Activated CD4-positive, alpha-beta memory T cell treated with anti-CD3 and anti-CD28 coated beads, Interleukin-2, amount 10 ng/mL, durations not matched to agents 7 days and 5 days (primary cell): ENCODE measurements around the gene SLC35D1. TPM values are rescaled to one million over a fixed set of nuclear protein-coding genes. Genes with fewer than 3 reads are reported as not detected.
"Not testable (repeated sequence)": the region's sequence is repeated elsewhere in the genome, so short reads cannot be mapped to it uniquely, and the experiment has no call there.

Source experiments
- CTCF ChIA-PET: fragments of 350-600 bp; sonication (Branson Sonifier 250); formaldehyde crosslinking; loops from one replicate; lab custom pipeline; 2021; ENCODE audit warnings: antibody characterized with exemption, inconsistent platforms; lab: Charles Lee
- POLR2A ChIA-PET: fragments of 350-600 bp; sonication (Branson Sonifier 250); formaldehyde crosslinking; loops from one replicate; lab custom pipeline; 2021; ENCODE audit warnings: antibody characterized with exemption; lab: Charles Lee
- DNase-seq: peaks from one replicate; pipeline ENCODE4 v3.0.0-alpha.2; 2020
- H3K27ac Mint-ChIP-seq: one replicate; pipeline ENCODE4 v1.8.0; 2021; ENCODE audit warnings: mild to moderate bottlenecking, mixed read lengths
- H3K27me3 Mint-ChIP-seq: one replicate; pipeline ENCODE4 v1.8.0; 2021; ENCODE audit warnings: mixed read lengths
- H3K36me3 Mint-ChIP-seq: one replicate; pipeline ENCODE4 v1.8.0; 2021; ENCODE audit warnings: low read depth, mixed read lengths
- H3K4me1 Mint-ChIP-seq: one replicate; pipeline ENCODE4 v1.8.0; 2021; ENCODE audit warnings: mixed read lengths
- H3K4me3 Mint-ChIP-seq: one replicate; pipeline ENCODE4 v1.8.0; 2021; ENCODE audit warnings: mild to moderate bottlenecking, mixed read lengths
- H3K9me3 Mint-ChIP-seq: one replicate; pipeline ENCODE4 v1.8.0; 2021; ENCODE audit warnings: mixed read lengths
- total RNA-seq, 2 experiments: library from RNA; stranded (reverse); gene quantifications; one replicate each; pipeline ENCODE4 v1.2.3, GENCODE V29; 2021

The SLC35D1 gene
- total RNA-seq, 2 experiments from 2014 or later, result 14.2 to 15.7 TPM

GRCh38 chr1:67001682-67002425 is 52.1 kb downstream of the SLC35D1 start:
- no peak overlapping the region for H3K4me3 Mint-ChIP-seq
- H3K4me1 Mint-ChIP-seq, result peaks cover 14% of the 10 kb centered on the region
- ChIA-PET CTCF (interaction anchor here (1.0 to 3.0 kb wide), 2 partner anchors 147 to 238 kb away, joined by 4 to 11 read pairs; no protein-coding TSS in a partner anchor), POLR2A (interaction anchor here (1.0 kb wide), 1 partner anchor 77 kb away, joined by 3 read pairs; the partner anchor contains the start of genes DNAI4 and MIER1)
- DNase-seq, result no peak
- H3K27me3 Mint-ChIP-seq, result no peaks in the 10 kb centered on the region
- H3K27ac Mint-ChIP-seq, result no peak overlapping the region
- H3K9me3 Mint-ChIP-seq, result no peaks in the 10 kb centered on the region
- H3K36me3 Mint-ChIP-seq, result peaks cover 23% of the 10 kb centered on the region

GRCh38 chr1:66999640-67000400 is 54.1 kb downstream of the SLC35D1 start:
- Mint-ChIP-seq H3K27me3 (no peaks in the 10 kb centered on the region), H3K27ac (no peak overlapping the region), H3K9me3 (no peaks in the 10 kb centered on the region), H3K4me1 (peaks cover 22% of the 10 kb centered on the region), H3K36me3 (peaks cover 26% of the 10 kb centered on the region), H3K4me3 (no peak overlapping the region)
- ChIA-PET POLR2A (interaction anchor here (0.6 to 0.7 kb wide), 2 partner anchors 10 to 54 kb away, joined by 3 read pairs; no protein-coding TSS in a partner anchor), CTCF (interaction anchor here (0.5 to 3.0 kb wide), 5 partner anchors 150 to 286 kb away, joined by 3 to 16 read pairs (median 3); no protein-coding TSS in a partner anchor)
- DNase-seq, result no peak

- no peak for DNase-seq
- Mint-ChIP-seq H3K4me3 (no peak overlapping the region), H3K36me3 (peaks cover 23% of the 10 kb centered on the region), H3K27ac (peak overlapping the region; percentile 34), H3K27me3 (no peaks in the 10 kb centered on the region), H3K4me1 (peaks cover 22% of the 10 kb centered on the region), H3K9me3 (no peaks in the 10 kb centered on the region)
- ChIA-PET CTCF (interaction anchor here (0.5 to 3.0 kb wide), 4 partner anchors 151 to 287 kb away, joined by 3 to 16 read pairs (median 3); no protein-coding TSS in a partner anchor), POLR2A (interaction anchor here (1.0 kb wide), 1 partner anchor 55 kb away, joined by 3 read pairs; the partner anchor contains the start of gene SLC35D1)
Measured at GRCh38 chr1:66998972-66999371, 55.0 kb downstream of the SLC35D1 start.

GRCh38 chr1:66996018-66996682 is 57.8 kb downstream of the SLC35D1 start:
- no peak overlapping the region for H3K27ac Mint-ChIP-seq
- ChIA-PET CTCF (interaction anchor here (0.7 to 3.5 kb wide), 24 partner anchors 9 to 504 kb away, joined by 3 to 57 read pairs (median 5); partner anchors contain the start of gene SLC35D1), POLR2A (interaction anchor here (1.0 to 1.9 kb wide), 8 partner anchors 47 to 217 kb away, joined by 3 to 9 read pairs (median 4); no protein-coding TSS in a partner anchor)
- H3K36me3 Mint-ChIP-seq, result peaks cover 3% of the 10 kb centered on the region
- H3K4me3 Mint-ChIP-seq, result no peak overlapping the region
- H3K9me3 Mint-ChIP-seq, result no peaks in the 10 kb centered on the region
- peaks cover 19% of the 10 kb centered on the region for H3K4me1 Mint-ChIP-seq
- no peaks in the 10 kb centered on the region for H3K27me3 Mint-ChIP-seq
- peak; percentile 72 for DNase-seq

- CTCF ChIA-PET, result interaction anchor here (1.2 to 1.9 kb wide), 3 partner anchors 10 to 219 kb away, joined by 3 to 9 read pairs (median 3); no protein-coding TSS in a partner anchor
- DNase-seq, result no peak
- peaks cover 24% of the 10 kb centered on the region for H3K36me3 Mint-ChIP-seq
- H3K4me3 Mint-ChIP-seq, result no peak overlapping the region
- POLR2A ChIA-PET, result interaction anchor here (0.9 kb wide), 1 partner anchor 220 kb away, joined by 3 read pairs; no protein-coding TSS in a partner anchor
- H3K4me1 Mint-ChIP-seq, result peaks cover 8% of the 10 kb centered on the region
- H3K9me3 Mint-ChIP-seq, result no peaks in the 10 kb centered on the region
- H3K27me3 Mint-ChIP-seq, result no peaks in the 10 kb centered on the region
- no peak overlapping the region for H3K27ac Mint-ChIP-seq
Measured at GRCh38 chr1:66993076-66993475, 60.9 kb downstream of the SLC35D1 start.

- peaks cover 65% of the 10 kb centered on the region for H3K36me3 Mint-ChIP-seq
- ChIA-PET POLR2A (no interaction called here), CTCF (interaction anchor here (1.8 kb wide), 1 partner anchor 10 kb away, joined by 5 read pairs; no protein-coding TSS in a partner anchor)
- no peaks in the 10 kb centered on the region for H3K9me3 Mint-ChIP-seq
- no peak overlapping the region for H3K27ac Mint-ChIP-seq
- H3K4me1 Mint-ChIP-seq, result peaks cover 26% of the 10 kb centered on the region
- no peaks in the 10 kb centered on the region for H3K27me3 Mint-ChIP-seq
- no peak for DNase-seq
- H3K4me3 Mint-ChIP-seq, result no peak overlapping the region
Measured at GRCh38 chr1:66985835-66986234, 68.1 kb downstream of the SLC35D1 start.

GRCh38 chr1:66984491-66984890 is 69.5 kb downstream of the SLC35D1 start:
- H3K9me3 Mint-ChIP-seq, result no peaks in the 10 kb centered on the region
- POLR2A ChIA-PET, result interaction anchor here (1.2 kb wide), 1 partner anchor 182 kb away, joined by 3 read pairs; no protein-coding TSS in a partner anchor
- H3K4me1 Mint-ChIP-seq, result peaks cover 29% of the 10 kb centered on the region
- DNase-seq, result no peak
- no peaks in the 10 kb centered on the region for H3K27me3 Mint-ChIP-seq
- no peak overlapping the region for H3K27ac Mint-ChIP-seq
- no peak overlapping the region for H3K4me3 Mint-ChIP-seq
- H3K36me3 Mint-ChIP-seq, result peaks cover 61% of the 10 kb centered on the region
- CTCF ChIA-PET, result interaction anchor here (0.6 kb wide), 1 partner anchor 219 kb away, joined by 4 read pairs; no protein-coding TSS in a partner anchor

GRCh38 chr1:66982561-66983260 is 71.2 kb downstream of the SLC35D1 start:
- no peak overlapping the region for H3K4me3 Mint-ChIP-seq
- ChIA-PET POLR2A (no interaction called here), CTCF (interaction anchor here (1.0 kb wide), 1 partner anchor 167 kb away, joined by 3 read pairs; no protein-coding TSS in a partner anchor)
- peak overlapping the region; percentile 40 for H3K27ac Mint-ChIP-seq
- peaks cover 54% of the 10 kb centered on the region for H3K36me3 Mint-ChIP-seq
- DNase-seq, result no peak
- H3K9me3 Mint-ChIP-seq, result no peaks in the 10 kb centered on the region
- peaks cover 29% of the 10 kb centered on the region for H3K4me1 Mint-ChIP-seq
- H3K27me3 Mint-ChIP-seq, result no peaks in the 10 kb centered on the region

GRCh38 chr1:66981679-66982078 is 72.3 kb downstream of the SLC35D1 start:
- DNase-seq, result peak; percentile 53
- Mint-ChIP-seq H3K27me3 (no peaks in the 10 kb centered on the region), H3K4me3 (peak overlapping the region; percentile 52), H3K36me3 (peaks cover 57% of the 10 kb centered on the region), H3K27ac (peak overlapping the region; percentile 46), H3K4me1 (peaks cover 29% of the 10 kb centered on the region), H3K9me3 (no peaks in the 10 kb centered on the region)
- POLR2A ChIA-PET, result interaction anchor here (0.6 to 1.6 kb wide), 8 partner anchors 8 to 449 kb away, joined by 3 to 5 read pairs (median 4); partner anchors contain the start of genes DNAI4, MIER1, SERBP1 and SLC35D1
- CTCF ChIA-PET, result interaction anchor here (0.9 to 1.3 kb wide), 6 partner anchors 9 to 231 kb away, joined by 3 to 6 read pairs (median 3); no protein-coding TSS in a partner anchor

GRCh38 chr1:66980745-66981367 is 73.1 kb downstream of the SLC35D1 start:
- Mint-ChIP-seq H3K4me1 (peaks cover 29% of the 10 kb centered on the region), H3K4me3 (peak overlapping the region; percentile 52), H3K27ac (peak overlapping the region; percentile 5), H3K36me3 (peaks cover 52% of the 10 kb centered on the region), H3K27me3 (no peaks in the 10 kb centered on the region), H3K9me3 (no peaks in the 10 kb centered on the region)
- ChIA-PET CTCF (interaction anchor here (0.9 to 1.3 kb wide), 6 partner anchors 9 to 231 kb away, joined by 3 to 6 read pairs (median 3); no protein-coding TSS in a partner anchor), POLR2A (interaction anchor here (0.6 to 1.6 kb wide), 9 partner anchors 9 to 449 kb away, joined by 3 to 5 read pairs (median 4); partner anchors contain the start of genes DNAI4, MIER1, SERBP1 and SLC35D1)
- no peak for DNase-seq

GRCh38 chr1:66979621-66980020 is 74.3 kb downstream of the SLC35D1 start:
- CTCF ChIA-PET, result interaction anchor here (0.7 kb wide), 1 partner anchor 48 kb away, joined by 3 read pairs; no protein-coding TSS in a partner anchor
- not testable (repeated sequence) for H3K4me3 Mint-ChIP-seq, H3K9me3 Mint-ChIP-seq, DNase-seq, H3K27ac Mint-ChIP-seq, H3K27me3 Mint-ChIP-seq
- H3K36me3 Mint-ChIP-seq, result peaks cover 58% of the 10 kb centered on the region
- peaks cover 29% of the 10 kb centered on the region for H3K4me1 Mint-ChIP-seq
- POLR2A ChIA-PET, result interaction anchor here (0.9 kb wide), 1 partner anchor 54 kb away, joined by 4 read pairs; no protein-coding TSS in a partner anchor
